Activated naive CD8-positive, alpha-beta T cell (primary cell): ENCODE measurements around the gene FOXO4.

Source experiments
- H3K27ac Mint-ChIP-seq: one replicate; pipeline ENCODE4 v1.8.0; 2021; ENCODE audit warnings: mixed read lengths
- H3K27me3 Mint-ChIP-seq: one replicate; pipeline ENCODE4 v1.8.0; 2021; ENCODE audit warnings: mixed read lengths
- H3K36me3 Mint-ChIP-seq: one replicate; pipeline ENCODE4 v1.8.0; 2021; ENCODE audit warnings: mixed read lengths
- H3K4me1 Mint-ChIP-seq: one replicate; pipeline ENCODE4 v1.8.0; 2021; ENCODE audit warnings: low read depth, mixed read lengths
- H3K4me3 Mint-ChIP-seq: one replicate; pipeline ENCODE4 v1.8.0; 2021; ENCODE audit warnings: mild to moderate bottlenecking, mixed read lengths
- H3K9me3 Mint-ChIP-seq: one replicate; pipeline ENCODE4 v1.8.0; 2021; ENCODE audit warnings: low read depth, mixed read lengths

FOXO4 gene

DNA sequence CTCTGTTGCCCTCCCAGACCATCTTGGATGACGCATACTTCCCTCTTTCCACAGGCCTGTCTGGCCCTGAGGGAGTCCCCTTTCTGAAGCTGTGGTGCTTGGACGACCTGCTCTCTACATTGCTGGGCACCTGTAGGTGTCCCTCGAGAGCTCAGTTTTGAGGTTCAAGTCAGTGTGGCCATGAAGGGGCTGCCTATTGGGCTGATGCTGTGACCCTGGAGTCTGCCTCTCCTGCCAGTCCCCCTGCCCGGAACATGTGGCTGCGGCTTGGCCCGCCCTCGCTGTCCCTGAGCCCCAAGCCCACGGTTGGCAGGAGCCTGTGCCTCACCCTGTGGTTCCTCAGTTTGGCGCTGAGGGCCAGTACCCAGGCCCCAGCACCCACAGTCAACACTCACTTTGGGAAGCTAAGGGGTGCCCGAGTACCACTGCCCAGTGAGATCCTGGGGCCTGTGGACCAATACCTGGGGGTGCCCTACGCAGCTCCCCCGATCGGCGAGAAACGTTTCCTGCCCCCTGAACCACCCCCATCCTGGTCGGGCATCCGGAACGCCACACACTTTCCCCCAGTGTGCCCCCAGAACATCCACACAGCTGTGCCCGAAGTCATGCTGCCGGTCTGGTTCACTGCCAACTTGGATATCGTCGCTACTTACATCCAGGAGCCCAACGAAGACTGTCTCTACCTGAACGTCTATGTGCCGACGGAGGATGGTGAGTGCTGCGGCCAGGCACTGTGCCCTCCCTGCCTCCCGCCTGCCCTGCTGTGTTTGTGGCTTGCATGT, 52.0 kb downstream of the FOXO4 start:
- Mint-ChIP-seq H3K9me3 (no peaks in the 10 kb centered on the region), H3K4me1 (peaks cover 12% of the 10 kb centered on the region), H3K27ac (no peak overlapping the region), H3K36me3 (no peaks in the 10 kb centered on the region), H3K27me3 (no peaks in the 10 kb centered on the region), H3K4me3 (no peak overlapping the region)

DNA sequence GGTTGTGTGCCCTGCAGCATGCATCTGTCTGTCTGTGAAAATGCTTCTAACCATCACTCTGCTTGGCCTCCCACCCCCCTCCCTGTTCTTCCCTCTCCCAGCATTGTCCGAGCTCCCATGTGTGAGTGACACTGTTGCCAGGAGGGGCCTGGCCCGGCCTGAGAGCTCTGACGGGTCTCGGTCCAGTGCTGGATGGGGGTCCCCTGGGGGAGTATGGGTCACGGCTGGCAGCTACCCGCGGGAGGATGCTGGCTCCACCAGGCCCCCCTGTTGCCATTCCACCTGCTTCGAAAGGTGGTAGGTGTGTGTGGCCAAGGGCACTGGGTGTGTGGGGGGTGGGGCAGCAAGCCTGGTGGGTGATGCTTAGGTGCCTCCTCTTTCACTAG, 52.6 kb downstream of the FOXO4 start:
- Mint-ChIP-seq H3K4me3 (no peak overlapping the region), H3K4me1 (peaks cover 12% of the 10 kb centered on the region), H3K9me3 (no peaks in the 10 kb centered on the region), H3K27me3 (no peaks in the 10 kb centered on the region), H3K36me3 (no peaks in the 10 kb centered on the region), H3K27ac (no peak overlapping the region)

DNA sequence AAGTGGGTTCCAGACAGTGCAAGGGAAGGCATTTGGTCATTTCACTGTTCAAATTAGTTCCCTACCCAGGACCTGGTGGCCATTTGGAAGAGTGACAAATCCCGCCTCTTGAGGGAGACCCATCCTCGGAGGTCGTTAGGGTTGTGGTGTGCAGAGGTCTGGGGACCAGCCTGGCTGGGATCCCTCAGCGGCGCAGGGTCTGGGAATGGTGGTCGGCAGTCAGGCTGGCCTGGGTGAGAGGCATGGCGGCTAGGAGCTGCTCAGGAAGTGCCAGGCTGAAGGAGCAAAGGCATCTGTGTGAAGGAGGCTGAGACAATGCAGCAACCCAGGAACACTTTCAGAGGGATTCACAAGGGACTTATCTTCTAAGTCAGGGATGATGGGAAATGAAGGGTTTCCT, 55.7 kb downstream of the FOXO4 start:
- no peak overlapping the region for H3K4me3 Mint-ChIP-seq
- H3K27ac Mint-ChIP-seq = no peak overlapping the region
- H3K9me3 Mint-ChIP-seq = no peaks in the 10 kb centered on the region
- H3K36me3 Mint-ChIP-seq = peaks cover 3% of the 10 kb centered on the region
- no peaks in the 10 kb centered on the region for H3K27me3 Mint-ChIP-seq
- H3K4me1 Mint-ChIP-seq = peaks cover 3% of the 10 kb centered on the region
